GM18505 (cell line): ENCODE results near the gene AKAP13.

Experiments used
- ATAC-seq: cut with Tn5 transposase; IDR thresholded peaks from one replicate; pipeline ENCODE4 v1.9.1; 2021; ENCODE audit not compliant: unreplicated experiment
- POLR2A ChIP-seq: IDR thresholded peaks from 4 replicates; pipeline ENCODE4 v1.6.1; 2011; ENCODE audit warnings: borderline replicate concordance; ENCODE audit not compliant: insufficient read depth, insufficient read length; ENCODE audit errors: extremely low read depth

The AKAP13 gene

GRCh38 chr15:85770096-85771041, 390.0 kb downstream of the AKAP13 start:
- no peak for TF ChIP-seq POLR2A

GRCh38 chr15:85771271-85771670, 390.9 kb downstream of the AKAP13 start:
- no peak for TF ChIP-seq POLR2A
- no peak for ATAC-seq

More at GRCh38 chr15:85770096-85771041, 390.0 kb downstream of the AKAP13 start:
- ATAC-seq = no peak

- TF ChIP-seq POLR2A = no peak
- no peak for ATAC-seq
Measured at GRCh38 chr15:85771781-85772445, 391.5 kb downstream of the AKAP13 start.

GRCh38 chr15:85772668-85773067, 392.3 kb downstream of the AKAP13 start:
- no peak for TF ChIP-seq POLR2A
- ATAC-seq = no peak

GRCh38 chr15:85773249-85773648, 392.8 kb downstream of the AKAP13 start:
- no peak for ATAC-seq

GRCh38 chr15:85773970-85774369, 393.6 kb downstream of the AKAP13 start:
- ATAC-seq = no peak
- TF ChIP-seq POLR2A = no peak

More at GRCh38 chr15:85773249-85773648, 392.8 kb downstream of the AKAP13 start:
- TF ChIP-seq POLR2A = no peak

GRCh38 chr15:85777250-85778106, 397.1 kb downstream of the AKAP13 start:
- ATAC-seq = no peak
- TF ChIP-seq POLR2A = no peak

- no peak for ATAC-seq
- no peak for TF ChIP-seq POLR2A
Measured at GRCh38 chr15:85778107-85778776, 397.8 kb downstream of the AKAP13 start.

- no peak for ATAC-seq
- no peak for TF ChIP-seq POLR2A
Measured at GRCh38 chr15:85779249-85779648, 398.8 kb downstream of the AKAP13 start.

- ATAC-seq = no peak
- TF ChIP-seq POLR2A = no peak
Measured at GRCh38 chr15:85780225-85780985, 400.0 kb downstream of the AKAP13 start.

GRCh38 chr15:85781099-85781498, 400.7 kb downstream of the AKAP13 start:
- no peak for ATAC-seq
- no peak for TF ChIP-seq POLR2A

- no peak for ATAC-seq
- no peak for TF ChIP-seq POLR2A
Measured at GRCh38 chr15:85782064-85782463, 401.7 kb downstream of the AKAP13 start.
